Brain microvascular endothelial cell (primary cell): ENCODE data around the gene TMED6.
"Not testable (repeated sequence)": the region's sequence is repeated elsewhere in the genome, so short reads cannot be mapped to it uniquely, and the experiment has no call there.

ENCODE experiments used
- DNase-seq: peaks from one replicate; pipeline ENCODE4 v3.0.0-alpha.2; 2020
- H3K27ac ChIP-seq: fragments of 250-450 bp; sonication (Bioruptor Pico); 2 replicates; pipeline ENCODE4 v1.5.1; 2020; ENCODE audit warnings: mild to moderate bottlenecking, moderate library complexity
- H3K27me3 ChIP-seq: fragments of 250-450 bp; sonication (Bioruptor Pico); replicated peaks from 2 replicates; pipeline ENCODE4 v1.5.1; 2020; ENCODE audit warnings: mild to moderate bottlenecking
- H3K36me3 ChIP-seq: fragments of 250-450 bp; sonication (Bioruptor Pico); replicated peaks from 2 replicates; pipeline ENCODE4 v1.5.1; 2020; ENCODE audit warnings: mild to moderate bottlenecking
- H3K4me3 ChIP-seq: 2 replicates; pipeline ENCODE4 v1.5.1; 2011; ENCODE audit warnings: low read depth, mild to moderate bottlenecking, control low read depth, low read length, moderate library complexity
- in situ Hi-C: cut with HindIII; loops from 2 replicates; pipeline ENCODE4 v1.10.0; 2017; ENCODE audit warnings: low sequenced_read_pairs, low pct_ligation_motif_present
- TF ChIP-seq, protein P1 (sequence below): IDR thresholded peaks from 2 replicates; pipeline ENCODE4 v1.5.1; 2011; ENCODE audit warnings: low read depth, mild to moderate bottlenecking, moderate library complexity, low read length, control low read depth, inconsistent platforms; ENCODE audit errors: missing control alignments

Gene TMED6

DNA sequence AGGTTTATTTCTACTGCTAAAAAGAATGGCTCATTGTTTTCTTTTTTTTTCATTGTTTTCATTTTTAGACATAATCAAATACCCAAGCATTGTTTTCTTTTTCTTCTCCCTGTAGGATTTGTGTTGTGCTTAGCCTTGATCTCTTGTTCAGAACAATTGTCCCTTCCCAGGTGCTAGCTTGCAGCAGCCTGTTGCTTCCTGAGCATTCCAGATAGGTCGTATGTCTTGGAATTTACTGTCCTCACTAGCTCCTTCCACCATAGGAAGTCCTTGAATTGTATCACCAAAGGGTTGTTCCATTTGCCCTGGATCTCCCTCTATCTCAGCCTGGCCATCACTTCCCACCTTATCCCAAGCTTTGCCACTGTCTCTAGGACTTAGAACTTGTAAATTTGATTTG is 50.4 kb downstream of the TMED6 start:
- no peak overlapping the region for H3K4me3 ChIP-seq
- no peaks in the 10 kb centered on the region for H3K27me3 ChIP-seq
- no peak for DNase-seq
- in situ Hi-C loops, result no loop called here
- H3K36me3 ChIP-seq, result peaks cover 12% of the 10 kb centered on the region
- TF ChIP-seq, protein P1, sequence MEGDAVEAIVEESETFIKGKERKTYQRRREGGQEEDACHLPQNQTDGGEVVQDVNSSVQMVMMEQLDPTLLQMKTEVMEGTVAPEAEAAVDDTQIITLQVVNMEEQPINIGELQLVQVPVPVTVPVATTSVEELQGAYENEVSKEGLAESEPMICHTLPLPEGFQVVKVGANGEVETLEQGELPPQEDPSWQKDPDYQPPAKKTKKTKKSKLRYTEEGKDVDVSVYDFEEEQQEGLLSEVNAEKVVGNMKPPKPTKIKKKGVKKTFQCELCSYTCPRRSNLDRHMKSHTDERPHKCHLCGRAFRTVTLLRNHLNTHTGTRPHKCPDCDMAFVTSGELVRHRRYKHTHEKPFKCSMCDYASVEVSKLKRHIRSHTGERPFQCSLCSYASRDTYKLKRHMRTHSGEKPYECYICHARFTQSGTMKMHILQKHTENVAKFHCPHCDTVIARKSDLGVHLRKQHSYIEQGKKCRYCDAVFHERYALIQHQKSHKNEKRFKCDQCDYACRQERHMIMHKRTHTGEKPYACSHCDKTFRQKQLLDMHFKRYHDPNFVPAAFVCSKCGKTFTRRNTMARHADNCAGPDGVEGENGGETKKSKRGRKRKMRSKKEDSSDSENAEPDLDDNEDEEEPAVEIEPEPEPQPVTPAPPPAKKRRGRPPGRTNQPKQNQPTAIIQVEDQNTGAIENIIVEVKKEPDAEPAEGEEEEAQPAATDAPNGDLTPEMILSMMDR, result no peak
- H3K27ac ChIP-seq, result no peak overlapping the region

DNA sequence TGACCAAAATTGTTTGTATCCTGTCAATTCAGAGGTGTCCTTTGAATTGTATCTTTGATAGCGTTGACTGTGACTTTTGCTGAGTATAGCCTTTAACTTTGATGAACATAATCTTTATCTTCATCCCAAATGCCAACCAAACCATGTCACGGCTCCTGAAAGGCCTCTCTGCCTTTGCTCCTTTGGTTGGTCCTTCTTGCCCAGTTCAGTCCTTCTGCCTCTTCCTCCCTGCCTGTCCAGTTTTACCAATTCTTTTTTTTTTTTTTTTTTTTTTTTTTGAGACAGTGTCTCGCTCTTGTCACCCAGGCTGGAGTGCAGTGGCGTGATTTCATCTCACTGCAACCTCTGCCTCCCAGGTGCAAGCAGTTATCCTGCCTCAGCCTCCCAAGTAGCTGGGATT is 53.3 kb downstream of the TMED6 start:
- H3K36me3 ChIP-seq, result peaks cover 12% of the 10 kb centered on the region
- H3K27me3 ChIP-seq, result no peaks in the 10 kb centered on the region
- TF ChIP-seq, protein P1, result no peak
- in situ Hi-C loops, result no loop called here
- no peak overlapping the region for H3K27ac ChIP-seq
- no peak overlapping the region for H3K4me3 ChIP-seq
- DNase-seq, result no peak

DNA sequence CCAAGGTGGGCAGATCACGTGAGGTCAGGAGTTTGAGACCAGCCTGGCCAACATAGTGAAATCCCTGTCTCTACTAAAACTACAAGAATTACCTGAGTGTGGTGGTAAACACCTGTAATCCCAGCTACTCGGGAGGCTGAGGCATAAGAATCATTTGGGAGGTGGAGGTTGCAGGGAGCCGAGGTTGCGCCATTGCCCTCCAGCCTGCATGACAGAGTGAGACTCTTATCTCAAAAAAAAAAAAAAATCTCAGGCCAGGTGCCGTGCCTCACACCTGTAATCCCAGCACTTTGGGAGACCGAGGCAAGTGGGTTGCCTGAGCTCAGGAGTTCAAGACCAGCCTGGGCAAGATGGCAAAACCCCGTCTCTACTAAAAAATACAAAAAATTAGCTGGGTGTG is 54.8 kb downstream of the TMED6 start:
- in situ Hi-C loops, H3K27me3 ChIP-seq, H3K4me3 ChIP-seq, H3K27ac ChIP-seq, DNase-seq: not testable (repeated sequence)
- H3K36me3 ChIP-seq, result peaks cover 12% of the 10 kb centered on the region

DNA sequence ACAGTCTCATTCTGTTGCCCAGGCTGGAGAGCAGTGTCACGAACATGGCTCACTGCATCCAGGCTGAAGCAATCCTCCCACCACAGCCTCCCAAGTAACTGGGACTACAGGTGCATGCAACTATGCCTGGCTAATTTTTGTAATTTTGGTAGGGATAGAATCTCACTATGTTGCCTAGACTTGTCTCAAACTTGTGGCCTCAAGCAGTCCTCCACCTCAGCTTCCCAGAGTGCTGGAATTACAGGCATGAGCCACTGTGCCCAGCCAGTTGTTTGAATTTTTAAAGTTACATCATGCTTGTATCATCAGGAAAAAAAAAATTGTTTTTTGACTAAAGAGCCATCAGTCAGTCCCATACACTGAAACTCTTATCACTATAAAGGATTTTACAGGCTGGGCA is 57.5 kb downstream of the TMED6 start:
- Histone ChIP-seq H3K27me3 (no peaks in the 10 kb centered on the region), H3K36me3 (no peaks in the 10 kb centered on the region), H3K4me3 (no peak overlapping the region), H3K27ac (no peak overlapping the region)
- DNase-seq, result no peak
- in situ Hi-C loops, result no loop called here
- TF ChIP-seq, protein P1, result no peak

DNA sequence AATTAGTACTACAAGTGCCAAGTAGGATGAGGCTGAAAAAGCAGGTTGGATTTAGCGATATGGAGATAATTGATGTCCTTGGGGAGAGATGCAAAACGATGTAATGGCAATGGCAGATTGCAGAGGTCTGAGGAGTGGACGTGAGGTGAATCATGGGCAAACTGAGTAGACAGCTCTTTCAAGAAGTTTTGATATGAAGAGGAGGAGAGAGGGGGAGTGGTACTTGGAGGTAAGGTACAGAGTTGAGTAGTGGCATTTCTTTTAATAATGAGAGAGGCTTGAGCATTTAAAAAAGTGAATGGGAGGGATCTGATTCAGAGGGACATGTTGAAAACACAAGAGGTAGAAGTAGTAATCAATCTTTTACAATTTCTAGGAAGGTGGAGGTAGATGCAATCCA is 58.2 kb downstream of the TMED6 start:
- Histone ChIP-seq H3K4me3 (no peak overlapping the region), H3K27ac (no peak overlapping the region), H3K36me3 (no peaks in the 10 kb centered on the region), H3K27me3 (no peaks in the 10 kb centered on the region)
- TF ChIP-seq, protein P1, result no peak
- in situ Hi-C loops, result no loop called here
- no peak for DNase-seq
